ENCODE measurements around the gene TIMM17A.

GRCh38 chr1:202011994-202012393 lies 56.7 kb downstream of the TIMM17A start:
- TF ChIP-seq, protein P1, sequence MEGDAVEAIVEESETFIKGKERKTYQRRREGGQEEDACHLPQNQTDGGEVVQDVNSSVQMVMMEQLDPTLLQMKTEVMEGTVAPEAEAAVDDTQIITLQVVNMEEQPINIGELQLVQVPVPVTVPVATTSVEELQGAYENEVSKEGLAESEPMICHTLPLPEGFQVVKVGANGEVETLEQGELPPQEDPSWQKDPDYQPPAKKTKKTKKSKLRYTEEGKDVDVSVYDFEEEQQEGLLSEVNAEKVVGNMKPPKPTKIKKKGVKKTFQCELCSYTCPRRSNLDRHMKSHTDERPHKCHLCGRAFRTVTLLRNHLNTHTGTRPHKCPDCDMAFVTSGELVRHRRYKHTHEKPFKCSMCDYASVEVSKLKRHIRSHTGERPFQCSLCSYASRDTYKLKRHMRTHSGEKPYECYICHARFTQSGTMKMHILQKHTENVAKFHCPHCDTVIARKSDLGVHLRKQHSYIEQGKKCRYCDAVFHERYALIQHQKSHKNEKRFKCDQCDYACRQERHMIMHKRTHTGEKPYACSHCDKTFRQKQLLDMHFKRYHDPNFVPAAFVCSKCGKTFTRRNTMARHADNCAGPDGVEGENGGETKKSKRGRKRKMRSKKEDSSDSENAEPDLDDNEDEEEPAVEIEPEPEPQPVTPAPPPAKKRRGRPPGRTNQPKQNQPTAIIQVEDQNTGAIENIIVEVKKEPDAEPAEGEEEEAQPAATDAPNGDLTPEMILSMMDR (IDR thresholded peaks at IDR 0.05 in 8 of 11, conservative IDR thresholded peaks at IDR 0.05 in 3 of 11) = no peak
- no peak for TF ChIP-seq POLR2AphosphoS5 (IDR thresholded peaks at IDR 0.05)
- TF ChIP-seq POLR2A (IDR thresholded peaks at IDR 0.05) = no peak

Measured in spleen (tissue), 7 donors.